GM18951 (cell line): ENCODE measurements around the gene EPYC.

Experiments
- POLR2A ChIP-seq: IDR thresholded peaks from 4 replicates; pipeline ENCODE4 v1.6.1; 2011; ENCODE audit warnings: mild to moderate bottlenecking; ENCODE audit not compliant: insufficient read length, insufficient read depth; ENCODE audit errors: extremely low read depth
- in situ Hi-C: fragments of 300-500 bp; cut with MboI; formaldehyde crosslinking; loops from one replicate; pipeline ENCODE4 v1.12.0; 2022; ENCODE audit warnings: low sequenced_read_pairs, mixed read lengths, inconsistent platforms; ENCODE audit not compliant: unreplicated experiment

Gene EPYC

GRCh38 chr12:90939382-90939781 is 65.4 kb downstream of the EPYC start:
- no peak for TF ChIP-seq POLR2A
- in situ Hi-C loops, result no loop called here

DNA sequence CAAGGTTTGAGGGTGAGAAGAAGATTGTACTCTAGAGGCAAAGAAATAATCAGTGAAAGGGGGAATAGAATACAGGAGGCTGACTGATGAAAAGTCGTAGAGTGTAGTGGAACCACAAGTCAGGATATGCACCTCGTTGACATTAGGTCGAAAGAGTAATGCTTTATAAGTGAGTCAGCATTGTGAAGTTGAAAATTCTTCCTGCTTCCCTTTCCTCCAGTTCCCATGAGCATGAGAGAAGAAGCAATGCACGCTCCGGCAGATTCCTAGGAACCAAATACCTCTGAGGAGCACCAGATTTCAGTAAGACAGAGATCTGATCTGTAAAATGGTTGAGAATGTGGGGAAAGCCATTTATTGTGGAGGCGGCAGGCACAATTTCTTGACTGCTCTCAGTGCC is 66.3 kb downstream of the EPYC start:
- in situ Hi-C loops, result no loop called here
- no peak for TF ChIP-seq POLR2A

DNA sequence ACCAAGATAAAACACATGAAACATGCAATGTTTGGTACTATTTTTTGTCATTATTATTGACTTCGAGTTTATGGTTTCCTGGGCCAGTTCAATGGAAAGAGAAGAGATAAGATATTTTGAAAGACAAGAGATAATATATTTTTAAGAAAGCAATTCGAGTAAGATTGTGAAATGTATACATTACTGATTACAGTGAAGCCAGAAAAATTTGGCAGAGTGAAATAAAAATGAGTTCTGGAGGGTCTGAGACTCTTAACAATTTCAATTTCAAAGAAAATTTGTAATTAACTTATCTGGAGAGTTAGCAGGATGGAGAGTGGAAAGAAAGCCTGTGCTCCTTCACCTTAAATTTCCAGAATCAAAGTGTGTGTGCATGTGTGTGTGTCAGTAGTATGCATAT is 67.1 kb downstream of the EPYC start:
- in situ Hi-C loops, result no loop called here
- no peak for TF ChIP-seq POLR2A

DNA sequence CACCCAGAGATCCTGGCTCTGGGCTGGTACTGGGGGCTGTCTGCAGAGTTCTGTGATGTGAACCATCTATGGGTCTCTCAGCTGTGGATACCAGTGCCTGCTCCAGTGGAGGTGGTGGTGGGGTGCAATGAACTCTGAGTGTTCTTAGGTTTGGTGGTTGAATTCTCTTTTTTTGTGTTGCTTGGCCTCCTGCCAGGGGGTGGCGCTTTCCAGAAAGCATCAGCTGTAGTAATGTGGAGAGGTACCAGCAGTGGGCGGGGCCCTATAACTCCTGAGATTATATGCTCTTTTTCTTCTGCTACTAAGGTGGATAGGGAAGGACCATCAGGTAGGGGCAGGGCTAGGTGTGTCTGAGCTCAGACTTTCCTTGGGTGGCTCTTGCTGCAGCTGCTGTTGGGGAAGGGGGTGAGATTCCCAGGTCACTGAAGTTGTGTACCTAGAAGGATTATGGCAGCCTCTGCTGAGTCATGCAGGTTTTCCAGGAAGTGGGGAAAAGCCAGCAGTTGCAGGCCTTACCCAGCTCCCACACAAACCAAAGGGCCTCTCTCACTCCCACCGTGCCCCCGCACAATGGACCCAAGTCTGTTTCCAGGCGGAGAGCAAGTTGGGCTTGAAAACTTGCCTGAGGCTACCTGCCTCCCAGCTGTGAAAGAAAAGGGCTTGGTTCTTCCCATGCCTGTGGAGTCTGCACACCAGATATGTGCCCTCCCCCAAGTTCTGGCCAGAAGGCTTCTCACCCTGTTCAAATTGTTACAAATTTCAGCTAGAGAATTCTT is 68.4 kb downstream of the EPYC start:
- in situ Hi-C loops, result no loop called here
- no peak for TF ChIP-seq POLR2A

GRCh38 chr12:90925562-90925961 is 79.2 kb downstream of the EPYC start:
- TF ChIP-seq POLR2A, result no peak
- in situ Hi-C loops, result no loop called here

DNA sequence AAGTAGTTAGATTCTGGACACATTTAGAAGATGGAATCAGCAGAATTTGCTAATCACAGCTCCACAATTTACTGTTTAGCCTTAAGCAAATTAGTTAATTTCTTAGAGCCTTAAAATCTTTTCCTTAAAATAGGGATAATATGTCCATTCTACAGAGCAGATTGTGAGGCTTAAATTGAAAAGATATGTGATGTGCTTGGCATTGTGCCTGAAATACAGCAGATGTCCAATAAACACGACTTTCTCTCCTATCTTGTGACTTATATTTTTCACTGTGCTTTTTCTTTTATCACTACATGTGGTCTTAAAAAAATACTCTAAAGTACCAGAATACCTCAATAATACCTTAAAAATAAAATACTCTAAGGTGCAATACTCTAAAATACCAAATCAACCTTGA is 80.4 kb downstream of the EPYC start:
- TF ChIP-seq POLR2A, result no peak
- in situ Hi-C loops, result no loop called here

DNA sequence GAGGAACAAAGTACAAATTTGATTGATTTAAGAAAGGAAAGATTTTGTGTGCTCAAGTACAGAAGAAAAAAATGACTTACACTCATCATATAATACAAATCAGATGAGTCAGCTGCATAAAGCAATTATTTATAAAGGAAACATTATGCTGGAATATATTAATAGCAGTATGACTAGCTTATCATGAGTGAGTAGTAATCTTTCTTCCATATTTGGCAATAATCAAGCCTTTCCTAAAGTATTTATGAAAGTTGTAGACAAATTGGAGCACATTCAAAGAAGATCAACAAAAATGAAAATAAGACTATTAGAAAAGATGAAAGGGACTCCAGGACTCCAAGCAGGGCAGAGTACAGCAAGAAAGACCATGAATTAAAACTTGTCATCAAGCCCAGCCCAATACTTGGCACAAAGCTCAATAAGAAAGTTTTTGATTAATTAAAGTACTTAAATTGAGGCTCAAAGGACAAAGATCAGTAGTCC is 82.6 kb downstream of the EPYC start:
- TF ChIP-seq POLR2A, result no peak
- in situ Hi-C loops, result no loop called here

DNA sequence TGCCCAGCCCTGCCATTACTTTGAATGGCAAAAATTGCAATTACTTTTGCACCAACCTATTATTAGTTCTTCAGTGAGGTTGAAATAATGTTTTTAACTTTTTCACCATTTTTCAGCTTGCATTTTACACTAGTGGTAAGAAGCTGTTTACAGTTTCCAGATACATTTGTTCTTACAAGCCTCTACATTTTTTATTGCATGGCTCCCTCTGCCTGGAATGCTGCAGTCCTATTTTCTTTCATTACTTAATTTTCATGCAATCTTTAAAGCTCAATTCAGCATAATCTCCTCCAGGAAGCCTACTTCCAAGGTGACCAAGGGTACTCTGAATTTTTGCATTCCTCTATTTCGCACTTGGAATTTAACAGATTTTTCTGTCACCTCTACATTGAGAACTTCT is 83.2 kb downstream of the EPYC start:
- in situ Hi-C loops, result no loop called here
- TF ChIP-seq POLR2A, result no peak

DNA sequence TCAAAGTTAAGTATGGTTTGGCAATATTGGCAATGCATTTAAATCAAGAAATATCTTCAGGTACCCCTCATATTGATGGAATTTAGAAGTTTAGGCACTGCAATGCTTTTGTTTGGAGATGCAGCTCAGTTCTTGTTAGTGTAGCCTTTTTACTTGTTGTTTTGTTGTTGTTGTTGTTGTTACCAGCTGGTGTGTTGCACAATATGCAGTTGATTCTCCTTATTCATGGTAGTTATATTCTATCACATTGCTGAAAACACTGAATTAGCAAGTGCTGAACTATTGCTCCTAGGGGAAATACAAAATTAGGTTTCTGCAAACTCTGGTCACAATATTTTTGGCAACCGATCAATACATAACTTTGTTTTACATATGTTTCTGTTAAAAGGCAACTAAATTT is 84.5 kb downstream of the EPYC start:
- TF ChIP-seq POLR2A, result no peak
- in situ Hi-C loops, result no loop called here

DNA sequence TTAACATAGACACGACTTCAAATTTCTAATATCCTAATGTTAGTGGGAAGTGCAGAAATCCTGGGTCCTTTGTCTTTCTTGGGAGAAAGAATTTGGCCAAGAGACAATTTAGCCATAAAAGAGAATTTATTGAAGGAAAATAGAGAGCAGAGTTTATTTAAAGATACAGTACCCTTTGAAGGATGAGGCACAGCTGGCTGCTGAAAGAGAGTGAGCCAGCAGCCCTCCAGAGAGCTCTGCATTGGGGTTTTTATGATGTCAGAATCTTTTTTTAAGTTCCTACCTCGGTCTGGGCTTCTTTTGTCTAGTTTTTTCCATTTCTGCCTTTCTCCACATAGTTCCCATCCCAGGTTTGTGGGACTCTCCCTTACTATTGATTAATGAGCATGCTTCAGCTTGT is 87.3 kb downstream of the EPYC start:
- TF ChIP-seq POLR2A, result no peak
- in situ Hi-C loops, result no loop called here

DNA sequence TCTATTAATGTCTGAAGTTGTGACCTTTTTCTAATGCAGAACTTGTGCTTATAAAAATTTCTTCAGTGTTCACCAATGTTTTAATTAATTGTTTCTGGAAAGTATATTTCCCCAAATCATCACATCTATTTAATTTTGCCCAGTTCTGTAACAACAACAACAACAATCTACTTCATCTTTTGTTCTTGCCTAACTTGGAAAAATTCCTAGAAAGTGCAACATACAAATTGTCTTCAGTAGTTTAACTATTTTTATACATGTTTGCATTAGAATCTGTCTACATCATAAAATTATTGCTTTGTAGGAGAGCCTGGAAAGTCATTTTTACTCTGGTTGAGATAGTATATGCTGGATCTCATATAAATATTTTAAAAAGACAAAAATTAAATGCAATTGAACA is 88.3 kb downstream of the EPYC start:
- in situ Hi-C loops, result no loop called here
- TF ChIP-seq POLR2A, result no peak

DNA sequence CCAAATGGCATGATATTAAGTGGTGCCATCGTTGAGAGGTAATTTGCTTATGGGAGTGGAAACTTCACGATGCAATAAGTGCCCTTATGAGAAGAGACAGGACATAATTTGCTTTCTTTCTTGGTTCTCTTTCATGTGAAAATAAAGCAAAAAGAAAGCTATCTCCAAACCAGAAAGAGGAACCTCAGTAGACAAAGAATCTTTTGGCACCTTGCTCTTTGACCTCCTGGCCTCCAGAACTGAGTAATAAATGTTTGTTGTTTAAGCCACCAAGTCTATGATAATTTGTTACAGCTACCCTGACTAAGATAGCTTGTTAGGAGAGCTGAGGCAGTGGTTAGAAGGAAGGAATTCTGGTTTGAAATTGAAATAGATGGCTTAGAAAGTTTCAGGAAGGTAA is 89.4 kb downstream of the EPYC start:
- in situ Hi-C loops, result no loop called here
- TF ChIP-seq POLR2A, result no peak
